Measurements from ENCODE around the gene CADM1.

Gene CADM1

GRCh38 chr11:115300660-115301428 lies 203.4 kb downstream of the CADM1 start:
- TF ChIP-seq GATA1 (IDR thresholded peaks at IDR 0.05; ENCODE audit: low read depth, low read length) (no peak), POLR2A (IDR thresholded peaks at IDR 0.05; ENCODE audit: low read length) (no peak)
- no peak for DNase-seq

DNA sequence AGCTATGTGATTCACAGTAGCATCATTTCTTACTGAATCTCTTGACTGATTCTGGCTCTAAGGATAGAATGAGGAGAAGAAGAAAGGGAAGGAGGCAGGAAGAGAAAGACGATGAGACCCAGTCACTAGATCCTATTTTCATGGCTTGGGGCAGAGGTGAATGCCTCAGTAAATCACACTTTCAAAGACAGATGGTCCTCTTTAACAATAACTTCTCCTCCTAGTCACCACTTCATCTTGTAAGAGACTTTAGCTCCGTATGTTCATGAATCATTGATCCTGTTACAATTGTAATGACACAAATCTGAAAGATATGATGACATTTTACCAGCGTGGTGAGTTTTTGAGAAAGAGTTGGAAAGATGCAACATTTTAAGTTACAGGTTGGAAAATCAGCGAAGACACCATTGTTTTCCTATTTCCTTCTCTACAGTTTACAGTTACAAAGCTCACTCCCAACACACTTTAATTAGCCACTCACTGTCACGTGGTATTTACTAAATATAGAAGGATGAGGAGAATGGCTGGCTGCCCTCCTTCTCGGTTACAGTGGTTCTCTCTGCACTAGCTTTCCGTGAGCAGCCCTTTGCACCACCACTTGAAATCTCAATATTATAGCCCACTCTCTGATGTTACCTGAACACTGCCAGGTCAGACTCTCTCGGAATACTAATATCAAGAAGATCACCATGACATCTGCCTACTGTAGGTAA lies 205.8 kb downstream of the CADM1 start:
- TF ChIP-seq POLR2A (IDR thresholded peaks at IDR 0.05; ENCODE audit: low read length): no peak
- no peak for TF ChIP-seq GATA1 (IDR thresholded peaks at IDR 0.05; ENCODE audit: low read depth, low read length)
- DNase-seq: no peak

DNA sequence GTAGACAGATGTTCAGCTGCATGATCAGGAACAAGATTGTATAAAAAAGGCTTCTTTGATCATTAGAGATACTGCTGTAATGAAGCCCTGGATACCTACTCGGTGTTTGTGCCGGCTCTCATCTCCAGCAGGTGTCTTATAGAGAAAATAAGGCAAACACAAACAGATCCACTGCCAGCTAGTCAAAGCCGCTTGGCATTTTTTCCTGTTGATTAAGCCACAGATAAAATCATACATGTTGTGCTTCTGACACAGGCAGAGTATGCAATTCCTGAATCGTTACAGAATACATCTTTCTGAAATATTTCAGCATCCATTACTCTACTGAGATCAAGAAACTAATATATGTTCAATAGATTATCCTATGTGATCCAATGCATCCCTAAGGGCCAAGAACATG lies 206.9 kb downstream of the CADM1 start:
- DNase-seq: no peak
- no peak for TF ChIP-seq POLR2A (IDR thresholded peaks at IDR 0.05; ENCODE audit: low read length)
- TF ChIP-seq GATA1 (IDR thresholded peaks at IDR 0.05; ENCODE audit: low read depth, low read length): no peak

GRCh38 chr11:115291325-115291724 lies 212.9 kb downstream of the CADM1 start:
- DNase-seq: no peak
- no peak for TF ChIP-seq POLR2A (IDR thresholded peaks at IDR 0.05; ENCODE audit: low read length)
- no peak for TF ChIP-seq GATA1 (IDR thresholded peaks at IDR 0.05; ENCODE audit: low read depth, low read length)

DNA sequence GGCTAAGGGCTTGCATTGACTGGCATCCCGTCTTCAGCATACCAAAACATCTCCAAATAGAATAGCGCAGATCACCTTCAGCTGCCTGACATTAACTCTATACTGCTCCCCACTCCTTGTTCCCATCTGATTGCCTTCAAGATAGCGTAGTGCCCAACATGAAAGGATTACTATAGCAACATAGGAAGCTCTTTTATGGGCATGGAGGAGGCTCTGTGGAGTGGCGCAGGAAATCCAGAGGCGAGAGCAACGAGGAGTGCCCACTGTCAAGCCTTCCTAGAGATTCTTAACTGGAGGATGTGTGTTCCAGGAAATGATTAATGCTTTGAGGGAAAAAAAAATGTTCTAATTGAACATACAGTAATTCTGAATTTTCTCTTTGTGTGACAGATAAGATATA lies 213.3 kb downstream of the CADM1 start:
- DNase-seq: no peak
- TF ChIP-seq POLR2A (IDR thresholded peaks at IDR 0.05; ENCODE audit: low read length): no peak
- no peak for TF ChIP-seq GATA1 (IDR thresholded peaks at IDR 0.05; ENCODE audit: low read depth, low read length)

- no peak for DNase-seq
- TF ChIP-seq GATA1 (IDR thresholded peaks at IDR 0.05; ENCODE audit: low read depth, low read length) (no peak), POLR2A (IDR thresholded peaks at IDR 0.05; ENCODE audit: low read length) (no peak)
Measured at GRCh38 chr11:115290479-115290878, 213.7 kb downstream of the CADM1 start.

- DNase-seq: no peak
- TF ChIP-seq GATA1 (IDR thresholded peaks at IDR 0.05; ENCODE audit: low read depth, low read length) (no peak), POLR2A (IDR thresholded peaks at IDR 0.05; ENCODE audit: low read length) (no peak)
Measured at GRCh38 chr11:115287266-115287665, 216.9 kb downstream of the CADM1 start.

- DNase-seq: no peak
- TF ChIP-seq GATA1 (IDR thresholded peaks at IDR 0.05; ENCODE audit: low read depth, low read length) (no peak), POLR2A (IDR thresholded peaks at IDR 0.05; ENCODE audit: low read length) (no peak)
Measured at GRCh38 chr11:115286614-115287013, 217.6 kb downstream of the CADM1 start.

DNA sequence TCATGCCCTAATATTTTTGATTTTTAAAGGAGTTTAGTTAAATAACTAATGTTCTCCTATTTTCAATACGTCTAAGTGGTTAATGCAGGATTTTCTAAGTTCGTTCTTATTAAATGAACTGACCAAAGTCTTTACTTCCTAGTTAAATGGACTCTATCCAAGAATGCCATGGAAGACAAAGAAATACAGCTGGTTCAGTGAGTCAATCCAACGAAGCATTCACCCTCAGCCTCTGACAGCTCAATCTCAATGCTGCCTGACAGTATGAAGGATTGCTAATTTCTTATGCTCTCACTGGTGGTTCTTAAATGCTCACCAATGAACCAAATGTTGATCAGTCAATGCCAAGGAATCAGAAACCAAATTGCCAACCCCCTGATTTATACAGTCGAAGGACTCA lies 219.4 kb downstream of the CADM1 start:
- DNase-seq: no peak
- TF ChIP-seq POLR2A (IDR thresholded peaks at IDR 0.05; ENCODE audit: low read length) (no peak), GATA1 (IDR thresholded peaks at IDR 0.05; ENCODE audit: low read depth, low read length) (no peak)

- no peak for DNase-seq
- TF ChIP-seq POLR2A (IDR thresholded peaks at IDR 0.05; ENCODE audit: low read length) (no peak), GATA1 (IDR thresholded peaks at IDR 0.05; ENCODE audit: low read depth, low read length) (no peak)
Measured at GRCh38 chr11:115282923-115283322, 221.3 kb downstream of the CADM1 start.

- DNase-seq: no peak
Measured at GRCh38 chr11:115280775-115281174, 223.4 kb downstream of the CADM1 start.

DNA sequence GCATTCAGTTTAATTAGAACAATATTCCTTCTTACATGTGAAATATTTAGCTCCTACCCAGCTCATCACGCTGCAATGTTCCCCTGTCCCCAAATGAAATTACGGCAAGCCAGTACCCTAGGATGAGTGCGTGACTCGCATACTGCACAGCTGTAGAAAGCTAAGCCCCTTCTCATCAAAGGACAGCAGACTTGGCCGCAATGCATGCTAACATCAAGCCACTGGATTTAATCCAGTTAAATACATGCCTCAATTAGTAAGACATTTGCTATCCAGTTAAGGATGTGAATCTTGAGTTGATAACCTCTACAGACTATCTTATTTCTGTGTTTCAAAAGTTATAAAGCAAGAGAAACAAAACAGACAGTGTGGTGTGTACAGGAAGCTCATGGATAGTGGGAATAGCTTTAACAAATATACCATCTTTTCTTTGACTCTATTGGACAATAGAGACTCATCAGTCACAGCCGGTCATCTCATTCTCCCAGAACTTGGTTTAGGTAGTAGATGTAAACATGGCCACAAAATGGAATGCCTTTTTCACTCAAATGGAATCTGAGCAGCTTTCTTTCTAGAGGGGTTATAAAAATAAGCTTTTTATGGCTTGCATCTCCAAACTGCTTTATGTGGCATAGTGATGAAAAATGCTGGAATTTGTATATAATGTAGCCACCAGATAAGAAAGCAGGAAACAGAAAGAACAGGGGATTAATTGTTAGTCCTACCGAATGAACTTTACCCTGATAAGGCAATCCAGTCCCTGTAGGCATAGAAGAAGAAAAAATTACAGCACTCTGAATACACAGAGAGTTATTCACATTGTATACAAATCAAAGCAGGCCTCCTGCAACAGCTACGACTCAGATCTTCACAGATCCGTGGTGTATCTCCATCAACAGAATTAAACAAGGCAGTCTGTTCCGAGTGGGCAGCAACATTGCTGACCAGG lies 224.1 kb downstream of the CADM1 start:
- no peak for DNase-seq
- no peak for TF ChIP-seq POLR2A (IDR thresholded peaks at IDR 0.05; ENCODE audit: low read length)
- no peak for TF ChIP-seq GATA1 (IDR thresholded peaks at IDR 0.05; ENCODE audit: low read depth, low read length)

More at GRCh38 chr11:115280775-115281174, 223.4 kb downstream of the CADM1 start:
- no peak for TF ChIP-seq POLR2A (IDR thresholded peaks at IDR 0.05; ENCODE audit: low read length)
- TF ChIP-seq GATA1 (IDR thresholded peaks at IDR 0.05; ENCODE audit: low read depth, low read length): no peak

GRCh38 chr11:115276799-115277198 lies 227.4 kb downstream of the CADM1 start:
- DNase-seq: no peak
- no peak for TF ChIP-seq GATA1 (IDR thresholded peaks at IDR 0.05; ENCODE audit: low read depth, low read length)
- no peak for TF ChIP-seq POLR2A (IDR thresholded peaks at IDR 0.05; ENCODE audit: low read length)

GRCh38 chr11:115276191-115276590 lies 228.0 kb downstream of the CADM1 start:
- TF ChIP-seq GATA1 (IDR thresholded peaks at IDR 0.05; ENCODE audit: low read depth, low read length) (no peak), POLR2A (IDR thresholded peaks at IDR 0.05; ENCODE audit: low read length) (no peak)

More at GRCh38 chr11:115276191-115276590, 228.0 kb downstream of the CADM1 start:
- no peak for DNase-seq
